Ecto neural progenitor cell (in vitro differentiated cells): ENCODE measurements around the gene KIAA1328.

Experiments used
- DNase-seq: peaks from one replicate; pipeline ENCODE4 v3.0.0-alpha.2; 2018; ENCODE audit warnings: low spot score

The KIAA1328 gene

GRCh38 chr18:37253394-37254235 is 424.7 kb downstream of the KIAA1328 start:
- peak; percentile 85 for DNase-seq

GRCh38 chr18:37254236-37254754 is 425.4 kb downstream of the KIAA1328 start:
- peak; percentile 60 for DNase-seq

GRCh38 chr18:37254973-37255372 is 426.0 kb downstream of the KIAA1328 start:
- no peak for DNase-seq

GRCh38 chr18:37258131-37258530 is 429.2 kb downstream of the KIAA1328 start:
- no peak for DNase-seq

GRCh38 chr18:37258819-37259218 is 429.9 kb downstream of the KIAA1328 start:
- DNase-seq, result no peak

GRCh38 chr18:37259711-37260110 is 430.8 kb downstream of the KIAA1328 start:
- DNase-seq, result no peak

GRCh38 chr18:37260367-37261093 is 431.6 kb downstream of the KIAA1328 start:
- DNase-seq, result no peak

- no peak for DNase-seq
Observed at GRCh38 chr18:37261246-37261840, 432.4 kb downstream of the KIAA1328 start.

GRCh38 chr18:37261988-37262387 is 433.1 kb downstream of the KIAA1328 start:
- DNase-seq, result no peak

- DNase-seq, result no peak
Observed at GRCh38 chr18:37264956-37265355, 436.0 kb downstream of the KIAA1328 start.

GRCh38 chr18:37265382-37265781 is 436.5 kb downstream of the KIAA1328 start:
- no peak for DNase-seq

- DNase-seq, result peak; percentile 71
Observed at GRCh38 chr18:37266290-37266689, 437.4 kb downstream of the KIAA1328 start.

- DNase-seq, result peak; percentile 88
Observed at GRCh38 chr18:37270038-37270665, 441.2 kb downstream of the KIAA1328 start.

- DNase-seq, result no peak
Observed at GRCh38 chr18:37270666-37271052, 441.7 kb downstream of the KIAA1328 start.

- no peak for DNase-seq
Observed at GRCh38 chr18:37272226-37272625, 443.3 kb downstream of the KIAA1328 start.

- no peak for DNase-seq
Observed at GRCh38 chr18:37272841-37273240, 443.9 kb downstream of the KIAA1328 start.

GRCh38 chr18:37274309-37275236 is 445.6 kb downstream of the KIAA1328 start:
- DNase-seq, result no peak

- DNase-seq, result no peak
Observed at GRCh38 chr18:37275237-37275741, 446.4 kb downstream of the KIAA1328 start.

GRCh38 chr18:37276111-37276890 is 447.4 kb downstream of the KIAA1328 start:
- no peak for DNase-seq

- no peak for DNase-seq
Observed at GRCh38 chr18:37277804-37278203, 448.9 kb downstream of the KIAA1328 start.
